GM19328 (cell line): ENCODE measurements around the gene RASGRP3.

Experiments used
- ATAC-seq: cut with Tn5 transposase; IDR thresholded peaks from one replicate; pipeline ENCODE4 v1.9.1; 2021; ENCODE audit warnings: mild to moderate bottlenecking, moderate library complexity; ENCODE audit not compliant: unreplicated experiment

Gene RASGRP3

DNA sequence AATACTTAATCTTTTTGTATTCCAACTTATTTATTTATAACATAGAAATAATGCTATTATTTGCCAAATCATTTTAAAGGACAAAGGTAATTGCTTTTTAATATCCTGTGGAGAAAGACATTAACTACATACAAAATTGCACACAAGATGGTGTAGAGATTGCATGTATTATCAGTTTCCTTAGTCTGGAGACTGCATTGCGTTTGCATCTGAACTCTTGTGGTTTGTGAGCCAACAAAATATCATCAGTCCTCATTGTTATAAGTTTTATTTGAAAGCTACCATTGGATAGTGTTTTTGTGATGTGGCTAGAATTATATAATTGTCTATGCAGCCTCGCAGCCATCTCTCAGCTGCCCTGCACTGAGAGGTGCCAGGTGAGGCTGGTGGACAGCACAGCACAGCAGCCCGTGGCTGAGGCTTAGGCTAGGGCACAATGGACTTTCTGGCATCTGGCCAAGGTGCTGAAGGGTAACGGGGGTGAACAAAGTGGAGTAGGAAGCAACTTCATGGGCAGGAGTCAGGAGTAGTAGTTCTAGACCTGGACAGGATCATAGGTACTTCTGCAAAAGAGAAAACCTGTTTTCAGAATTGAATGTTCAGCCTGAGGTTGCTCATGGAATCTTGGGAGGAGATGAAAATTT, 15.1 kb downstream of the RASGRP3 start:
- no peak for ATAC-seq

DNA sequence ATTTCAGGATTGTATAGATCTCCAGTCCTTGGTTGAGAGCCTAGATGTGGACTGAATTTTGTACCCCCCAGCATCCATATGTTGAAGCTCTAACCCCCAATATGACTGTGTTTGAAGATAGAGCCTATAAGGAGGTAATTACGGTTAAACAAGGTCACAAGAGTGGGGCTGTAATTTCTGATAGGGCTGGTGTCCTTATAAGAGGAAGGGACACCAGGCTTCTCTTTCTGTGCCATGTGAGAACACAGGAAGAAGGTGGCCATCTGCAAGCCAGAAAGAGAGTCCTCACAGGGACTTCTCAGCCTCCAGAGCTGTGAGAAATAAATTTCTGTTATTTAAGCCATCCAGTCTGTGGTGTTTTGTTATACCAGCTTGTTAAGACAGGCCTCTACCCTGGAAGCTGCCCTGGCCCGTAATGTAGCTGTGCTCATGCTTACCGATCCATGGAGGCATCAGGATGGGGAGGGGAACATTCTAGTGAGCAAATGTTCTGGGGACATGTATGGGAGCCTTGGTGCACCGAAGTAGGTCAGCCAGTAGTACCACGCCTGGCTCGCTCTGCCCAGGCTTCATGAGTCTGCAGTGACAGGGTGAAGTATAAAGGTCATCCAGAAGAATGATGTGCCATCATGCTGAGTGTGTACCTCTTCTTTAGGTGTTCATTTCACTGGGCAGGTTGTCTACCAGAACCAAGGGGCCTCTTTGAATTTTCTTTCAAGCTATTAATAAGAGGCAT, 16.1 kb downstream of the RASGRP3 start:
- no peak for ATAC-seq

- peak; percentile 40 for ATAC-seq
These were observed 17.8 kb downstream of the RASGRP3 start for GRCh38 chr2:33494155-33494779.

- no peak for ATAC-seq
These were observed 18.6 kb downstream of the RASGRP3 start for GRCh38 chr2:33494877-33495641.

- no peak for ATAC-seq
These were observed 19.2 kb downstream of the RASGRP3 start for GRCh38 chr2:33495683-33496082.

DNA sequence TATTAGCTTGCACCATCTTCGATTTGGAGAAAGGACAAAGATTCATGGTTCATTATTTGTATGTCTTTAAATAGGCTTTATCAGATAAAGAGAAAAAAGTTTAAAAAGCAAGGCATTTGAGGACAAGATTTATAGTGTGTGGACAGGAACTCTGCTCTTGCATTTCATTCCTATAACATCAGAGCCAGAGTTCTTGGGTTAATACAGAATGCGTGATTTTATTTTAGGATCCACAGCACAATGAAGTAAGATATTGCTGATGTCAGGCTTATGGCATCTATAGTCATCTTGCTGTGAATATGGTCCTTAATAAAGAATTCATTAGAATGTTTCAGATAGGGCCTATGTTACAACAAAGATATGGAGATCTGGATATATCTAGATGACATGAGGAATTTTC, 19.7 kb downstream of the RASGRP3 start:
- ATAC-seq = no peak

GRCh38 chr2:33496726-33497125, 20.3 kb downstream of the RASGRP3 start:
- ATAC-seq = no peak

- peak; percentile 39 for ATAC-seq
These were observed 20.8 kb downstream of the RASGRP3 start for GRCh38 chr2:33497221-33497650.

DNA sequence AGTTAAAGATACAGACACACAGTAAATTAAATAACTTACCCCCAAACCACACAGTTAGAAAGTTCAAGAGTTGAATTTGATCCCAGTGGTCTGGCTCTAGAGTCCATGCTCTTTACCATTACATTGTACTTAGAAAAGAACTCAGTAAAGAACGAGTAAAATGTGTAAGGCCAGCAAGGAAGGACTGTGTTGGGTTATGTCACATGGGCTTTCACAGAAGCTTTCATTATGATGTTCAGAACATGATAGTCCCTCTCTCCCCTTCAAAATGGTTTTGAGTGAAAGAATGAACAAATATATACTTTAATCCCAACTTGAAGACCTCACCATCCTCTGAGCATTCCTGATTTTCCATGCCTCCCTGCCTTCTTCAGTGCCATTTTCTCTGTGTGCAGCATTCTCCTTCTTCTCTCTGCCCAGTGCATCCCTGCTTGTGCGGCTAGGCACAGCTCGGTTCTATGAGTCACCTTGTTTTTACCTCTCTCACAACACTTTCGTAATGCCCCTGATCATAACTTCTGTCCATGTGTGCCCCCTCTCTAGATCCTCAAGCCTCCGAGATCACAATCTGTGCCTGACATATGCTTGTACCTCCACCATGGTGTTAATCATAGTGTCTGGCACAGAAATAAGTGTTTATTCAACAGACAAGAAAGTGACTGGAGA, 22.0 kb downstream of the RASGRP3 start:
- no peak for ATAC-seq

DNA sequence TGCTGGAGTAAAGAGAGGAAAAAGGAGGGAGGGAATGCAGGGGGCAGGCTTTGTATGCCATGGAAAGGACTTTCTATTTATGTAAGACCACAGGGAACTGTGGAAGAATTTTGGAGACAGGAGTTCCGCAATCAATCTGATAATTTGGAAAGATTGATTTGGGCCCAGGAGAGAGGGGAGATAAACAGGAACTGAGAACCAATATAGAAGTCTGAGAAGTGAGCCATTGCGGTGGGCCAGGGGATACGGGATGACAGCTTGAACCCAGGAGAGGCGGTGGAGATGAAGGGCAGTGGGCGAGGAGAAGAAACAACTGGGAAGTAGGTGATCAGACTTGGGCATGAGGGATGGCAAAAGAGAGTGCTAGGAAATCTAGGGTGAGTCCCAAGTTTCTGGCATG, 23.7 kb downstream of the RASGRP3 start:
- ATAC-seq = no peak

DNA sequence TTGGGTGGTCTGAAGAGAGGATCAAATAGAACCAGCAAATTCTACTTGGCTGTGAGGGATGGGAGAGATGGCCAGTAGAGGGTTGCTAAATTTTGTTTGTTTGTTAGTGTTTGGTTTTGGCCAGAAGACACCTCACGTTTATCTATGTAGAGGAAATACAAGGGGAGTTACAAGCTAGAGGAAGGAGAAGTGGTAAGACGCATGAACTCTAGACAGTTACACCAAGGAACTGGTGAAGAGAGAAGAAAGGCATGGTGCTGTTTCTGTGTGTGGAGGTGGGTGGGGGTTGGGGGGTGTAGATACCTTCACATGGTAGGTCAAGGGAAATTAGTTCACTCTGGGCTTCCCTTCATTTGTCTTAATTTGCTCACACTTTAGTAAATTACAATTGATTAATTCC, 25.6 kb downstream of the RASGRP3 start:
- no peak for ATAC-seq

- no peak for ATAC-seq
These were observed 26.6 kb downstream of the RASGRP3 start for GRCh38 chr2:33503002-33503401.

DNA sequence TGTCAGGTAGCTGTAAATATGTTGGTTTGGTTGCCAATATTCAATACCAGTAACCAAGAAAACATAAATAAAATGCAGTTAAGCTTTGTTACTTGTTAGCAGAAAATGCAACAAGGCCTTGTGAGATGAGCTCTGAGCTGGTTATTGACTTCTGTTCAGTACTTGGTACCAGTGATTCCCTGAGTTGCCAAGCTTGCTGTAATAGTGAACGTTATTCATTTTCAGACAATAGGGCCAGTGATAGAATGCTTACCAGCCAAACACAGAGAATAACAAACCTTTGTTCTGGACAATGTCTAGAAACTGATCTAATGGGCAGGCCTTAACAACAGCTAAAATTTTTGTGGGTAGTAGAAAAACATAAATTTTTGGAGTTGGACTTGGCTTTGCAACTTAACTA, 29.5 kb downstream of the RASGRP3 start:
- ATAC-seq = no peak

DNA sequence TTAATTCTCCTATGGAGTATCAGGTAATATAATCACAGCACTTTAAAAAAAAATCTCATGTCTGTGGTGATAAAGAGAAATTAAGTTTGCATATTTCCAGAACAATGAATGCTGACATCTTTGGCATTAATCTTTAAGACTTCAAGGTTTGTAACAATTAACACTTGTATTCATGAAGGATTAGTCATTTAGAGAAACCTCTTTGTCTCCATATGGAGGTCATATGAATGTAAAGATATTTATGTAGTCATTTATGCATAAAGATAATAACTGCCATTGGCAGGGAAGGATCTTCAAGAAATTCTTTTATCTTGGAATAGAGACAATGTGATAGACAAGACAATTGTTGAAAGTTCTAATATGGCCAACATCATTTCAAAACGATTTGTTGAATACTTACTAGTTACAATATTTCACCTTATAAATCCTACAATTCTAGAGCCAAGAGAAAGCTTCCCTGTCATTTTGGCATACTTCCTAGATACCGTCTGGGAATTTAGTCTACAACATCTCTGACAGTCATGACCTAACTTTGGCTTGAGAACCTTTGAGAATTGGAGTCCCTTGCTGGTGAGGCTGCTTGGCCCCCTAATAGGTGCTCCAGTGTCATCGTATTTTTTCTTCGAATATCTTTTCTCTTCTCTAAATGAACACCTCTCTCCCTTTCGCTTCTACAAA, 33.6 kb downstream of the RASGRP3 start:
- ATAC-seq = no peak

GRCh38 chr2:33510586-33510968, 34.1 kb downstream of the RASGRP3 start:
- no peak for ATAC-seq

GRCh38 chr2:33511141-33511540, 34.7 kb downstream of the RASGRP3 start:
- ATAC-seq = no peak

DNA sequence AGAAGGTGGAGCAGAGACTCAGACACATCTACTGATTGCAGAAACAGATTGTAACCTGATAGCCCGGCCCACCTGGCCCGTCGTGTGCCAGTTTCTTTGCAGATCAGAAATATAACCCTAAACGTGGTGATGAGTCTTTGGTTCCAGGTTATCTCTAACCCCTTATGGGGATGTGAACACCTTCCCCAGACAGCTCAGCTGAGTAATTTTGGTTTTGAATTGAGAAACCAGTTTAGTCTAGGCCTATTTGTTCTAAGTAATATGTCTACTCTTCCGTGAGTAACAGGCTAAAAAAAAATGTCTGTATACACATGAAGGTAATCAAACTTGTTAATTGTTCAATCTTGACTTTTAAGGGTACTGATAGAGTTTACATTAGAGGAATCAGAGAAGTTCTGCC, 35.7 kb downstream of the RASGRP3 start:
- no peak for ATAC-seq

- no peak for ATAC-seq
These were observed 37.0 kb downstream of the RASGRP3 start for GRCh38 chr2:33513480-33513879.

DNA sequence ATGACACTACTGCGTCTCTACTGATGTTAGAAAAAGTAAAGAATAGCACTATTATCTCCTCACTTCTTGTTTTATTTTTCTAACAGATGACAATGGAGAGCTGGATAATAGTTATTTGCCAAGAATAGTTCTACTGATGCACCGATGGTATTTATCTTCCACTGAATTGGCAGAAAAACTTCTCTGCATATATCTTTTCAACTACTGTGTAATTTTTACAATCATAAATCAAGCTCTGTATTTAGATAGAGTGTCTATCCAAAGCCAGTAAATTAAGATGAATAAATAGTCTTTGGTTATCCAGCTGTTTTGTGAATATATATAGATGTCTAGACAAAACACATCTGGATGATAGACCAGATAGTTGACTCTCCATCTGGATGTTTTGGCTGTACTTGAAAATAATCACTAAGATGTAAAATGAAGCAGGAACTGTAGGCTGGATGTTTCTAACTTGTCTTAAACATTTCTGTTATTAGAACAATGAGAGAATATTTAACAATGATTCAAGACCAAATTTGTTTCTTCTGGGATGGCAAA, 40.1 kb downstream of the RASGRP3 start:
- ATAC-seq = no peak

GRCh38 chr2:33518200-33518599, 41.8 kb downstream of the RASGRP3 start:
- no peak for ATAC-seq
